ENCODE measurements around the gene FAM186B.

The FAM186B gene

GRCh38 chr12:49539406-49540228 lies 65.8 kb downstream of the FAM186B start:
- DNase-seq (ENCODE audit: low spot score) = peak; percentile 71
- in situ Hi-C loops (cut with MboI; ENCODE audit: low sequenced_read_pairs, unreplicated experiment) = no loop called here
- TF ChIP-seq CTCF (IDR thresholded peaks at IDR 0.05; ENCODE audit: borderline replicate concordance, control extremely low read depth, extremely low read depth, insufficient read depth, missing control alignments) = no peak

- TF ChIP-seq CTCF (IDR thresholded peaks at IDR 0.05; ENCODE audit: borderline replicate concordance, control extremely low read depth, extremely low read depth, insufficient read depth, missing control alignments) = no peak
These were observed 66.7 kb downstream of the FAM186B start, which contains the start of gene KCNH3 for GRCh38 chr12:49538510-49539403. TSS of gene KCNH3 (plus strand) at chr12:49539030. CDS start at chr12:49539417, 387 bp downstream.

GRCh38 chr12:49537752-49538509 lies 67.5 kb downstream of the FAM186B start:
- in situ Hi-C loops (cut with MboI; ENCODE audit: low sequenced_read_pairs, unreplicated experiment) = no loop called here
- peak; percentile 55 for DNase-seq (ENCODE audit: low spot score)
- peak; percentile 1 for TF ChIP-seq CTCF (IDR thresholded peaks at IDR 0.05; ENCODE audit: borderline replicate concordance, control extremely low read depth, extremely low read depth, insufficient read depth, missing control alignments)

More at GRCh38 chr12:49538510-49539403, 66.7 kb downstream of the FAM186B start, which contains the start of gene KCNH3:
- in situ Hi-C loops (cut with MboI; ENCODE audit: low sequenced_read_pairs, unreplicated experiment) = no loop called here
- DNase-seq (ENCODE audit: low spot score) = peak; percentile 97

Data from GM13976 (cell line).